GM18867 (cell line): ENCODE data around the gene GBA2.
A peak's percentile ranks its signal among the peaks of the same experiment; 100 is the strongest.

Experiments
- ATAC-seq: cut with Tn5 transposase; IDR thresholded peaks from one replicate; pipeline ENCODE4 v1.9.1; 2021; ENCODE audit warnings: mild to moderate bottlenecking, moderate library complexity; ENCODE audit not compliant: unreplicated experiment

GBA2 gene

DNA sequence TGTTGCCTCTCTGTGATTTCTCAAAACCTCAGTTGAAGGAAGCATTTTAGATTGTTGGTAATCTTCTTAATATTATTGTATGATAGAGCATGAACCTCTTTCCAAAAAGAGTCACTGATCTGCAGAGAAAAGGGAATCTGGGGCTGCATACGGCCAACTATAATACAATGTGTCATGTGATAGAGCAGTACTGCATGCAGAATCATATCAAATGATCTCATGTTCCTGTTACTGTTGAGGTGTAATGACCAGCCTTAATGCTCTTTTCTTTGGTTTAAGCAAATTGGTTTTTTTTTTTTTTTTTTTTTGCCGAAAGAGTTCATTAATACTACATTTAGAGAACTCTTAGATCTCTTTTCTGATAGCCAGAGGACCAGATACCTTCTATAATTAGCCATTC, 18.0 kb upstream of the GBA2 start:
- ATAC-seq: no peak

DNA sequence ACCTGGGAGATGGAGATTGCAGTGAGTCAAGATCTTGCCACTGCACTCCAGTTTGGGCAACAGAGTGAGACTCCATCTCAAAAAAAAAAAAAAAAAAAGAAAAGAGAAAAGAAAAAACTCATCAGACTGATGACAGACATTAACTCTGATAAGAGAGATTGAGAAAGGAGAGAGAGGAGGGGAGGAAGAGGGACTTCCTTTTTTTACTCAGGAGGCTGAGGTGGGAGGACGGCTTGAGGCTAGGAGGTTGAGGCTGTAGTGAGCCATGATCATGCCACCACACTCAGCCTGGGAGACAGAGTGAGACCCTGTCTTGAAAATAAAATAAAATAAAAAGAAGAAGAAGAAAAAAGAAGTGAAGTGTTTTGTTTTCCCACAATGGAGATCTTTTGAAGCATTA, 14.8 kb upstream of the GBA2 start:
- ATAC-seq: no peak

- ATAC-seq: no peak
These were observed 14.2 kb upstream of the GBA2 start for GRCh38 chr9:35763181-35763580.

GRCh38 chr9:35760651-35761050, 11.6 kb upstream of the GBA2 start:
- ATAC-seq: no peak

GRCh38 chr9:35759795-35760194, 10.8 kb upstream of the GBA2 start:
- ATAC-seq: no peak

DNA sequence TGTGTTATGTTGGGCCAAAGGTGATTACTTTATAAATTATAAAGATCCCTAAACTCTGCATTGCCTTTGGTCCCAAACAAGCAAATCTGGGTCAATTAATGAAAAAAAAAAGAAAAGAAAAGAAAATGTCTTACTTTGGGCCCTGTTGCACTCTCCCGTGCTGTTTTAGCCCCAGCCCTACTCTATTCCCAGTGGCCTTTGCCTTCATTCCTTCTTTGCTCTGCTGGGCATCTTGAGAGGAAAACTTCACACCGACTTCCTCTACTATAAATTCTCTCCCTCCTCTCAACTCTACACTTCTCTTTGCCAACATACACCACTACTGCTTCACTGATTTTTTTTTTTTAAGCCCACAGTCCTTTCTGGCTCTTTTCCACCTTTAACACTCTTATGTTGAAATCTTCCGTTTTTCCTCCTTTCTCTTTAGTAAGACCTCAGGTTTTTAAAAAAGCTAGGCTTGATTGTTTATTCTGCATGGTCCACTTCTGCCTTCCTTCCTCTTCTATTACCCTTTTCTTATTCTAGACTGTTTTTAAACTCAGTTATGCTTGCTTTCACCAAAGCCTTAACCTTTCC, 9.5 kb upstream of the GBA2 start:
- no peak for ATAC-seq

- no peak for ATAC-seq
These were observed 8.9 kb upstream of the GBA2 start for GRCh38 chr9:35757892-35758275.

- ATAC-seq: peak; percentile 37
These were observed 8.3 kb upstream of the GBA2 start for GRCh38 chr9:35757226-35757891.

DNA sequence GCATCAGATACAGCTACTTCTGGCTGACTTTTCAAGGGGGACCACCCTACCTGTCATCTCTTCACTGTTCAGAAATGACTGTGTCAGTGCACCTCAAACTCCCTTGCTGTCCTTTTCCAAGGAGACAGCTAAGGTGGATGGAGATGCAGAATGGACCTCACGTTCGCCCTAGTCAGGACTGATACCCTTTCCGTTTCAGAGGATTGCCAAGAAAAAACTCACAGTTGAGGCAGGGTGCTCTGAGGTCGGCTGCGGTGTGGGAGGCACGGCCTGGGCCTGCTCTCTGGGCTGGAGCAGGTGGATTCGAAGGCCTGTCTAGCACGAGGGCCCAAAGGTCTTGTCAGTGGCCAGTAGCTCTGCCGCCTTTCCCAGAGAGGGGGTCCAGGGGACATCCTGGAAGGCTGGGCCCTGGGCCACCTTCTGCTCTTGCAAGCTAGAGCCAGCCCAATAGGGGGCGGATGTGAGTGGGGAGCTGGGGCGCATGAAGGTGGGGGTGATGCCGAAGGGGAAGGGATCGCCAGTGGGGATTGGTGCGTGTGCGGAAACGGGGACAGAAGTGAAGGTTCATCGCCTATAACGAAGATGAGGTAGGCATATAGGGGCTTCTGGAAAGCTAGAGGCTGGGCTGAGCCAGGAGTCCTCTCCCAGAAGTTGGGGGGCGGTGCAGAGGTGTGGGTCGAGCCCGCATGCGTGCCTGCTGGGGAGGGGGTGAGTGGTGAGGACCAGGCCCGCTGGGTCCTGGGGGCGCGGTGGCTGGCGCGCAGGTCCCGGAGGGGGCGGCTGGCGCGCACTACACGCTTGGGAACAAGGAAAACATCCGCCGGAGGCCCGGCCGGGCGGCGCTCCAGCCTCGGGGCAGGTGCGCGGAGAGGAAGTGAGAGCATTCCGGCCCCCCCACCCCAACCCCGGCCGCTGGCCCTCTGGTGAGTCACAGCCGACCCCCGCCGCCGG, 7.5 kb upstream of the GBA2 start:
- peak; percentile 52 for ATAC-seq

DNA sequence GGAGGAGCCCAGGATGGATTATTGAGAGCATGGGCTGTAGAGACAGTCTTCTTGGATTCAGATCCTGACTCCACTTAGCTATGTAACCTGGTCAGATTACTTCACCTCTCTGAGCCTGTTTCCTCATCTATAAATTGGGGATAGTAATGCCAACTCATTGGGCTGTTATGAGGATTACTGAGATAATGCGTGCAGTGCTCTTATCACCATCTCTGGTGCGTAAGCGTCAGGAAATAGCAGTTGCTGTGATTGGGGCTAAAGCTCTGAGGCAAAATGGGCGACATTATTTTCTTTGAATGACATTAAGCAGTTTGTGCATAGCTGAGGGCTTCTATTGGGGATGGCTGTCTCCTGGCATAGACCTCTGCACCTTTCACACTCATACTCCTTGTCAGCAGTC, 6.0 kb upstream of the GBA2 start:
- ATAC-seq: no peak

GRCh38 chr9:35754264-35754663, 5.2 kb upstream of the GBA2 start, which contains the start of gene MSMP:
Gene MSMP (minus strand): TSS chr9:35754276. CDS start chr9:35754129, 147 bp downstream.
- no peak for ATAC-seq

DNA sequence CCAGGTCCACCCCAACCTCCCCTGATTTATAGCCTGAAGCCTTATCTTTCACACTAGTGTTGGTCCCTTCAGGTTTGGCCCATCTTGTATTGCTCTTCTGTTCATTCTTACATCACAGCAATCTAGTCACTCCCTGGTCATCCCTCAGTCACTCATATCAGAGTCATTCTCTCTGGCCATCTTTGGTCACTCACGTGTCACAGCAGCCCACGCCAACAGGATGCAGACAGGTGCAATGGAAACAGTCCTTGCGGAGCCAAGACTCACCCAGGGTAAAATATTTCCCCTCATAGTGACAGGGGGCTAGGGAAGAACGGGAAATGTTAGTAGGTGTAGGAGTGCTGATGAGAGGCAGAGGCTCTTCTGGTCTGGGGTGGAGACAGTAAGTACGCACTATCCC, 4.4 kb upstream of the GBA2 start:
- ATAC-seq: no peak

DNA sequence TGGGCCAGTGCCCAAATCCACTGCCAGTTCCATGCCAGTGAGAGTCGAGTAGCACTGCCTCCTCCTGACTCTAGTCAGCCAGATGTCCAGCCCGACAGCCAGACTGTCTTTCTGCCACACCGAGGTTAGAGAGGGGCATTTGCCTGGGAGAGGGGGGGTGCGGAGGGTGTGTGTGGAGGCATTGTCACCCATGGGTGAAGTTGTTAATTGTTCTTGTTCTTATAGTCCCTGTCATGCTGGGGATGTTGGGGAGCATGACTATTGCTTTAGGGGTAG, 1.2 kb upstream of the GBA2 start:
- no peak for ATAC-seq

DNA sequence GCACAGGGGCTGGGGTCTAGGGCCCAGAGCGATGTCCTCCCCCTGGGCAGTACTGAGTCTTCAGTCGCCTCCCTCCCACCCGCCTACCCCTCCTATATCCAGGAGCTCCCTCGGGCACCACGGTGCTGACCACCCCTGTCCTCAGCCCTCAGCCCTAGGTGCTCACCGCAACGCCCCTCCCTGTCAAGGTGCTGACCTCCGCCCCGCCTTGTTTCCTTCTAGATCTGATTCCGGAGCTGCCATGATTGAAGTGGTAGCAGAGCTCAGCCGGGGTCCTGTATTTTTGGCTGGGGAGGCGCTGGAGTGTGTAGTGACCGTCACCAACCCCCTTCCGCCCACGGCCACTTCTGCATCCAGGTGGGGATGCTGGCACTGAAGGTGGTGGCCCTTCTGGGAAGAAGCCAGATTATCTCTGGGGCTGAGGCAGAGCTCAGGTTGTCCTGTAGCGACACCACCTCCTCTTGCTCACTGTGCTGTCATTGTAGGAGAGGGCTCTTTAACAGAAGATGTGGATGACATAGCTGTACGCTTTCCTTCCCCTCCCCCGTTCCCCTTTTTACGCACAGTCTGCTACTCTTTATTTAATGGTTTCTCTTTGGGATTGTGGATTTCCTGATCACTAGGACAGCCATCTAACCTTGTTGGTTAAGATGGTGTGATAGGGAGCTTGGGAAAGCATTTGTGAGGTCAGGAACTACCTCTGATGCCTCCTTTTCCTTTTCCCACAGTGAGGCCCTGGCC, 657 bp upstream of the GBA2 start:
- peak; percentile 33 for ATAC-seq

DNA sequence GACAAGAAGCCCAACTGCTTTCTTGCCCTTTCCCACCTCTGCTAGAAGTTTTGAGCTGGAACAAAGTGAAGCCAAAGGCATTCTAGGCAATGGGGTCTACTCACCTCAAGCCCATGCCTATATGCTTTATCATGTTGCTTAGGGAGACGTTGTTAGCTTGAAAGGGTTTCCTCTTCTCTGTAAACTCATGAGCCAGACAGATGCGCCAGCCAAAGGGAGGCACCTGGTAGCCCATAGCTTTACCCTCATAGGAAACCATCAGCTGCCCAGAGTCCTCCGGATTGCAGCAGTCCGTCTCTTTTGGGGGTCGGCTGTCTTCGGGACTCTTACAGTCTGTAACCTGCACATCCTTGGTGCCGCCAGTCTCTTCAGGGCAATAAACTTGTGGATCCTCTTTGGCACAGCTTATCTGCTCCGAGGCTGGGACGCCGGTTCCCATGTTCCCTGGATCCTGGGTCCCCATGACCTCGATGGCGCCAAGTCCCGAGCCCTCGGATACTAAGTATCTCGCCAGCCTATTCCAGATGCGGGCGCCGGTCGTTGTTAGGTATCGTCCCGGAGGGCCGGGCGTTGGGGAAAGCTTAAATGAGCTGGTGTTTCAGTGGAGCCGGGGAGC, 678 bp downstream of the GBA2 start:
- ATAC-seq: peak; percentile 2

- ATAC-seq: no peak
These were observed 2.4 kb downstream of the GBA2 start for GRCh38 chr9:35746583-35746982.

DNA sequence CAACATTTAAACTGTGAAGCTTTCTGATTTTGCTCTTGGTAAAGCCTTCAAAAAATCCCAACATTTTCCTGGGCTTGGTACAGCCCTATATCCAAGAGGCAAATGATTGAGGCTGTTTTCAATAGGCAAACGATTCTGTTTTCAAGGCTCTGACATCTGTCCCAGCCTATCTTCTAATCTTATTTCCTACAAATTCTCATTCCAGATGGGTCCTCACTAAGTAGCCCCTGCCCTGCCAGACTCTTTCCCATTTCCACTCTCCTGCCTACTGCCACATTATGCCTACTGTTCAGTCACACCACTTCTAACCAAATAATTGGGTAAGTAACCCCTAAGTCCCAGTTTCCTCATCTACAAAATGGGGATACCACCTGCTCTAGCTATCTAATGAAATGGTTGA, 3.5 kb downstream of the GBA2 start:
- no peak for ATAC-seq

GRCh38 chr9:35743880-35744518, 5.0 kb downstream of the GBA2 start:
- no peak for ATAC-seq

DNA sequence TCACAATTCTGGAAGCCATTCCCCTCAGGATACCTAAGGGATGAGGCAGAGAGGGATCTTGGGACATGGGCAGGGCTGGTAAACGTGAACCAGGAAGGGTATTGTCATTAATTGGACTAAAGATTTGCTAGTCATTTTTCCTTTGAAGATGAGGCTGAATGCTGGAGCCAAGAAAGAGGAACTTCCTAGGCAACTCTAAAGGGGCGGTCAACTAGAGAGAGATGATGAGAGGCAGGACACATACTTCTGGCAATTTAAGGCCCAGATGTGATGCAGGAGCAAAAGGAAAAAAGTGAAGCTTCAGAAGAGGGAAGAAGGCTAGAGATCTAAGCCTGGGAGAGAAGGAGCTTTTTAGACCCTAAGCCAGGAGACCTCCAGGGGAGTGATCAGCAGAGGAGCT, 5.6 kb downstream of the GBA2 start:
- ATAC-seq: no peak

- ATAC-seq: no peak
These were observed 7.3 kb downstream of the GBA2 start for GRCh38 chr9:35741740-35742139.

GRCh38 chr9:35740243-35740642, 8.8 kb downstream of the GBA2 start:
- ATAC-seq: no peak
